ENCODE measurements around the gene PSKH1. TPM values are rescaled to one million over a fixed set of nuclear protein-coding genes. Genes with fewer than 3 reads are reported as not detected.

Gene PSKH1
- total and polyA plus RNA-seq, 10 of the 15 experiments (the other 5 are each of a cell fraction or from before 2014, with no cell fraction given), result 0.63 to 20.4 (median 7.8) TPM

- no peak for TF ChIP-seq GABPA (IDR thresholded peaks at IDR 0.05; ENCODE audit: low read depth)
- TF ChIP-seq CUX1 (IDR thresholded peaks at IDR 0.05; ENCODE audit: insufficient replicate concordance, low read depth, low read length), result no peak
- TF ChIP-seq, protein P1, sequence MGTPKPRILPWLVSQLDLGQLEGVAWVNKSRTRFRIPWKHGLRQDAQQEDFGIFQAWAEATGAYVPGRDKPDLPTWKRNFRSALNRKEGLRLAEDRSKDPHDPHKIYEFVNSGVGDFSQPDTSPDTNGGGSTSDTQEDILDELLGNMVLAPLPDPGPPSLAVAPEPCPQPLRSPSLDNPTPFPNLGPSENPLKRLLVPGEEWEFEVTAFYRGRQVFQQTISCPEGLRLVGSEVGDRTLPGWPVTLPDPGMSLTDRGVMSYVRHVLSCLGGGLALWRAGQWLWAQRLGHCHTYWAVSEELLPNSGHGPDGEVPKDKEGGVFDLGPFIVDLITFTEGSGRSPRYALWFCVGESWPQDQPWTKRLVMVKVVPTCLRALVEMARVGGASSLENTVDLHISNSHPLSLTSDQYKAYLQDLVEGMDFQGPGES (IDR thresholded peaks at IDR 0.05), result no peak
- TF ChIP-seq SRF (IDR thresholded peaks at IDR 0.05; ENCODE audit: low read depth in 2 of 2, low read length in 2 of 2), result no peak
- TF ChIP-seq, protein P2, sequence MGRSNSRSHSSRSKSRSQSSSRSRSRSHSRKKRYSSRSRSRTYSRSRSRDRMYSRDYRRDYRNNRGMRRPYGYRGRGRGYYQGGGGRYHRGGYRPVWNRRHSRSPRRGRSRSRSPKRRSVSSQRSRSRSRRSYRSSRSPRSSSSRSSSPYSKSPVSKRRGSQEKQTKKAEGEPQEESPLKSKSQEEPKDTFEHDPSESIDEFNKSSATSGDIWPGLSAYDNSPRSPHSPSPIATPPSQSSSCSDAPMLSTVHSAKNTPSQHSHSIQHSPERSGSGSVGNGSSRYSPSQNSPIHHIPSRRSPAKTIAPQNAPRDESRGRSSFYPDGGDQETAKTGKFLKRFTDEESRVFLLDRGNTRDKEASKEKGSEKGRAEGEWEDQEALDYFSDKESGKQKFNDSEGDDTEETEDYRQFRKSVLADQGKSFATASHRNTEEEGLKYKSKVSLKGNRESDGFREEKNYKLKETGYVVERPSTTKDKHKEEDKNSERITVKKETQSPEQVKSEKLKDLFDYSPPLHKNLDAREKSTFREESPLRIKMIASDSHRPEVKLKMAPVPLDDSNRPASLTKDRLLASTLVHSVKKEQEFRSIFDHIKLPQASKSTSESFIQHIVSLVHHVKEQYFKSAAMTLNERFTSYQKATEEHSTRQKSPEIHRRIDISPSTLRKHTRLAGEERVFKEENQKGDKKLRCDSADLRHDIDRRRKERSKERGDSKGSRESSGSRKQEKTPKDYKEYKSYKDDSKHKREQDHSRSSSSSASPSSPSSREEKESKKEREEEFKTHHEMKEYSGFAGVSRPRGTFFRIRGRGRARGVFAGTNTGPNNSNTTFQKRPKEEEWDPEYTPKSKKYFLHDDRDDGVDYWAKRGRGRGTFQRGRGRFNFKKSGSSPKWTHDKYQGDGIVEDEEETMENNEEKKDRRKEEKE (IDR thresholded peaks at IDR 0.05), result no peak
- no peak for TF ChIP-seq PAX5 (IDR thresholded peaks at IDR 0.05; ENCODE audit: borderline replicate concordance, low read depth, low read length)
- TF ChIP-seq ETV6 (conservative IDR thresholded peaks at IDR 0.05 in 1 of 2, IDR thresholded peaks at IDR 0.05 in 1 of 2; ENCODE audit: borderline replicate concordance in 1 of 2, low read depth in 1 of 2), result peak in 1 of 2 experiments; percentile 60; a peak in 1 of 4 replicates
- TF ChIP-seq MYB (IDR thresholded peaks at IDR 0.05; ENCODE audit: borderline replicate concordance, low read depth, low read length), result no peak
- TF ChIP-seq KLF5 (IDR thresholded peaks at IDR 0.05; ENCODE audit: partially characterized antibody), result peak; percentile 62
- TF ChIP-seq TCF7 (IDR thresholded peaks at IDR 0.05; ENCODE audit: borderline replicate concordance), result no peak
- TF ChIP-seq, protein P3, sequence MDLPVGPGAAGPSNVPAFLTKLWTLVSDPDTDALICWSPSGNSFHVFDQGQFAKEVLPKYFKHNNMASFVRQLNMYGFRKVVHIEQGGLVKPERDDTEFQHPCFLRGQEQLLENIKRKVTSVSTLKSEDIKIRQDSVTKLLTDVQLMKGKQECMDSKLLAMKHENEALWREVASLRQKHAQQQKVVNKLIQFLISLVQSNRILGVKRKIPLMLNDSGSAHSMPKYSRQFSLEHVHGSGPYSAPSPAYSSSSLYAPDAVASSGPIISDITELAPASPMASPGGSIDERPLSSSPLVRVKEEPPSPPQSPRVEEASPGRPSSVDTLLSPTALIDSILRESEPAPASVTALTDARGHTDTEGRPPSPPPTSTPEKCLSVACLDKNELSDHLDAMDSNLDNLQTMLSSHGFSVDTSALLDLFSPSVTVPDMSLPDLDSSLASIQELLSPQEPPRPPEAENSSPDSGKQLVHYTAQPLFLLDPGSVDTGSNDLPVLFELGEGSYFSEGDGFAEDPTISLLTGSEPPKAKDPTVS (IDR thresholded peaks at IDR 0.05; ENCODE audit: low read depth, low read length), result no peak; the same call in 1 of the 2 replicates
- TF ChIP-seq NKRF (conservative IDR thresholded peaks at IDR 0.05), result peak; percentile 31; the same call in 1 of the 2 replicates
- TF ChIP-seq JUNB (IDR thresholded peaks at IDR 0.05), result no peak
Observed at GRCh38 chr16:67936124-67936879, 43.2 kb downstream of the PSKH1 start, which contains the start of gene PSMB10 (continued).
